Colonic mucosa (tissue), 4 donors: ENCODE results near the gene TULP1. TPM values are rescaled to one million over a fixed set of nuclear protein-coding genes. Genes with fewer than 3 reads are reported as not detected.
A peak's percentile ranks its signal among the peaks of the same experiment; 100 is the strongest.

Experiments
- DNase-seq: peaks from one replicate; pipeline ENCODE4 v3.0.0-alpha.2; 2020
- H3K27ac ChIP-seq: fragments of 200-600 bp; one replicate; pipeline ENCODE4 v1.8.0; 2021
- H3K27me3 ChIP-seq: fragments of 200-600 bp; one replicate; pipeline ENCODE4 v1.8.0; 2021
- H3K36me3 ChIP-seq: fragments of 200-600 bp; one replicate; pipeline ENCODE4 v1.8.0; 2021
- H3K4me1 ChIP-seq: fragments of 200-600 bp; one replicate; pipeline ENCODE4 v1.8.0; 2021; ENCODE audit warnings: mild to moderate bottlenecking
- H3K4me3 ChIP-seq: fragments of 200-600 bp; one replicate; pipeline ENCODE4 v1.8.0; 2021
- H3K9ac ChIP-seq, 2 donors: one replicate each; pipeline ENCODE4 v1.7.0; 2013; ENCODE audit warnings: control low read depth in 2 of 2, low read depth in 2 of 2, low read length in 2 of 2
- H3K9me3 ChIP-seq: fragments of 200-600 bp; one replicate; pipeline ENCODE4 v1.8.0; 2021
- intact Hi-C: fragments of 100-400 bp; cut with DNase I; formaldehyde crosslinking; loops from one replicate; pipeline ENCODE4 v1.14.1; 2022
- total RNA-seq, 2 donors: library from RNA; stranded (reverse); fragmentation: NEBNext Ultra II Directional in 1 of 2; extraction: Animal tissue kit (Norgen Biotek cat#: 25700) in 1 of 2; gene quantifications; one replicate each; pipeline ENCODE4 v1.2.1, GENCODE V29; 2021
- TF ChIP-seq, protein P1 (sequence below): fragments of 200-600 bp; IDR thresholded peaks from one replicate; pipeline ENCODE4 v1.8.0; 2022; ENCODE audit warnings: antibody characterized with exemption, mild to moderate bottlenecking
- donor health status: healthy.
- donor health status: DM: no; HTN: no; CAD: no.
- donor health status: DM: no; HTN: no; CAD: no.

TULP1 gene
- total RNA-seq, 2 donors from 2014 or later = not detected

DNA sequence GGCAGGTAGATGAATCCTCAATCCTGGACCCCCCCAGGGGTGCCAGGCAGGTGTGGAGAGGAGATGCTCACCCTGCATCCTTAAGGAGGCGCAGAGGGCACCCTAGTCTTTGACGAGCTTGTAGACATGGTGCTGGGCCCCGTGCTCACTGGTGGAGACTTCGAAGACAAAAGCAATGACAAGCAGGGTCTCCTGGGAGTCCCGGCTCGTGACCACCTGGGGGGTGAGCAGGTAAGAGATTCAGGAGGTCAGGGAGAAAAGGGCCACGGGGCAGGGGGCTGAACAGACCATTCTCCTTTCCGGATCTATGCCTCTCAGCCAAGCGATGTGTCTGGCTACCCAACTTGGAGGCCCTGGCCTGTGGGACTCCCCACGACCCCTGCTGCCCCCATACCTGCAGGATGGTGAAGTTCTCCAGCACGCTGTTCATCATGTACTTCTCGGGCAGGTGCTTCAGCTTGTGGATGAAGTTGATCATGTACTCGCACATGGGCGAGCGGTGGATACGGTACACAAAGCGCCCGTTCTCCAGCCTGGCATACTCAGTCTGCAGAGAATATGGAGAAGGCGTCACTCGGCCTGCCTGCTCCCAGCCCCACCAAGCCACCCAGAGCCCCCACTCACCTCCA lies 37.6 kb downstream of the TULP1 start:
- Histone ChIP-seq H3K27ac (no peak overlapping the region), H3K9me3 (no peaks in the 10 kb centered on the region), H3K36me3 (no peaks in the 10 kb centered on the region), H3K4me3 (no peak overlapping the region), H3K4me1 (no peaks in the 10 kb centered on the region), H3K27me3 (no peaks in the 10 kb centered on the region), H3K9ac (no peak overlapping the region)
- no peak for DNase-seq
- intact Hi-C loops = no loop called here
- TF ChIP-seq, protein P1, sequence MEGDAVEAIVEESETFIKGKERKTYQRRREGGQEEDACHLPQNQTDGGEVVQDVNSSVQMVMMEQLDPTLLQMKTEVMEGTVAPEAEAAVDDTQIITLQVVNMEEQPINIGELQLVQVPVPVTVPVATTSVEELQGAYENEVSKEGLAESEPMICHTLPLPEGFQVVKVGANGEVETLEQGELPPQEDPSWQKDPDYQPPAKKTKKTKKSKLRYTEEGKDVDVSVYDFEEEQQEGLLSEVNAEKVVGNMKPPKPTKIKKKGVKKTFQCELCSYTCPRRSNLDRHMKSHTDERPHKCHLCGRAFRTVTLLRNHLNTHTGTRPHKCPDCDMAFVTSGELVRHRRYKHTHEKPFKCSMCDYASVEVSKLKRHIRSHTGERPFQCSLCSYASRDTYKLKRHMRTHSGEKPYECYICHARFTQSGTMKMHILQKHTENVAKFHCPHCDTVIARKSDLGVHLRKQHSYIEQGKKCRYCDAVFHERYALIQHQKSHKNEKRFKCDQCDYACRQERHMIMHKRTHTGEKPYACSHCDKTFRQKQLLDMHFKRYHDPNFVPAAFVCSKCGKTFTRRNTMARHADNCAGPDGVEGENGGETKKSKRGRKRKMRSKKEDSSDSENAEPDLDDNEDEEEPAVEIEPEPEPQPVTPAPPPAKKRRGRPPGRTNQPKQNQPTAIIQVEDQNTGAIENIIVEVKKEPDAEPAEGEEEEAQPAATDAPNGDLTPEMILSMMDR = no peak

DNA sequence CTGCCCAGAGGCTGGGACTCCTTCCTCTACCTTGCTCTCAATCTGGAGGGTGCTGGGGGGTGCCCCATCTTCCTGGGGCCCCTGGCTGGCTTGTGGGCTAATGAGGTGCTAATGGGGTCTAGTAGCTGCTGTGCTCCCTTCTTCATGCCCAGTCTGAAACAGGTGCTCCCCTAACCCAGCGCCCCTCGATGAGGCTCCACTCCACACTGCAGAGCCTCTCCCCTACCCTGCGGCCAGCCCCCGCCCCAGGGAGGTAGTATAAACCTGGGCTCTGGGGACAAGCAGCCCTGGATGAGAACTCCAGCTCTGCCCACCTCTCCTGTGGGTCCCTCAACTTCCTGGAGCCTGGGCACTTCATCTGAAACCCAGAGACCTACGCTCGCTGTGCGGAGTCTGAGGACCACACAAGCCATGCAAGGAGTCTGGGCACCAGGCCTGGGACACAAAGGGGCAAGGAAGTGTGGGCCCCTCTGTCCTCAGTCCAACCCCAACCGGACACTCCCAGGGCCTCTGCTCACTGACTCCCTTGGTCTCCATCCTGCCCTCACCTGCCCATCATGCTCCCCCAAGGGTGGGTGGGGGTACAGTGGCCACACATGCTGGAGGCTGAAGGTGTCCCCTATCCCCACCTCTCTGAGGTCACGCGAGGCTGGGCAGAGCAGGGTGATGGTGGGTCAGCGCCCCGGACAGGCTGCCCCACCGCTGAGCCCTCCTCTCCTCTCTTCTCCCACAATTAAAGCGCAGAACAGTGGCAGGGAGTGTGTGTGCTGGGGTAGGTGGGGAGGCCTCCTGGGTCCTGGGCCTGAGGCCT lies 38.4 kb downstream of the TULP1 start:
- TF ChIP-seq, protein P1 = no peak
- intact Hi-C loops = no loop called here
- H3K9ac ChIP-seq = no peak overlapping the region
- H3K27ac ChIP-seq = no peak overlapping the region
- H3K4me1 ChIP-seq = no peaks in the 10 kb centered on the region
- no peak for DNase-seq
- H3K9me3 ChIP-seq = no peaks in the 10 kb centered on the region
- H3K4me3 ChIP-seq = no peak overlapping the region
- H3K27me3 ChIP-seq = no peaks in the 10 kb centered on the region
- H3K36me3 ChIP-seq = no peaks in the 10 kb centered on the region

DNA sequence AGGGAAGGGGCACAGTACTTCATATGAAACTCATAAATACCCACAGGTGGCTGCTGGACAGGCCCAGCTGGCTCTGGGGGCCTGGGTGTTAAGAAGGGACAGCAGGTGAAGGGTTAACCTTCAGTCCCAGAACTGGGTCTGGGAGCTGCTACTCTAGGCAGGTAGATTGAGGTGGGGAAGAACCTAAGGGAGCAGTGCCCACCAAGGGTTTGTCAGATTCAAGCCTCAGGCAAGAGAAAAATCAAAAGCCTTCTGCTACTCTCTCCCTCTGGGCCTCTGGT lies 38.9 kb downstream of the TULP1 start:
- Histone ChIP-seq H3K9ac (no peak overlapping the region), H3K27ac (no peak overlapping the region), H3K9me3 (no peaks in the 10 kb centered on the region), H3K4me1 (no peaks in the 10 kb centered on the region), H3K36me3 (no peaks in the 10 kb centered on the region), H3K27me3 (no peaks in the 10 kb centered on the region), H3K4me3 (no peak overlapping the region)
- intact Hi-C loops = no loop called here
- no peak for DNase-seq
- TF ChIP-seq, protein P1 = no peak

DNA sequence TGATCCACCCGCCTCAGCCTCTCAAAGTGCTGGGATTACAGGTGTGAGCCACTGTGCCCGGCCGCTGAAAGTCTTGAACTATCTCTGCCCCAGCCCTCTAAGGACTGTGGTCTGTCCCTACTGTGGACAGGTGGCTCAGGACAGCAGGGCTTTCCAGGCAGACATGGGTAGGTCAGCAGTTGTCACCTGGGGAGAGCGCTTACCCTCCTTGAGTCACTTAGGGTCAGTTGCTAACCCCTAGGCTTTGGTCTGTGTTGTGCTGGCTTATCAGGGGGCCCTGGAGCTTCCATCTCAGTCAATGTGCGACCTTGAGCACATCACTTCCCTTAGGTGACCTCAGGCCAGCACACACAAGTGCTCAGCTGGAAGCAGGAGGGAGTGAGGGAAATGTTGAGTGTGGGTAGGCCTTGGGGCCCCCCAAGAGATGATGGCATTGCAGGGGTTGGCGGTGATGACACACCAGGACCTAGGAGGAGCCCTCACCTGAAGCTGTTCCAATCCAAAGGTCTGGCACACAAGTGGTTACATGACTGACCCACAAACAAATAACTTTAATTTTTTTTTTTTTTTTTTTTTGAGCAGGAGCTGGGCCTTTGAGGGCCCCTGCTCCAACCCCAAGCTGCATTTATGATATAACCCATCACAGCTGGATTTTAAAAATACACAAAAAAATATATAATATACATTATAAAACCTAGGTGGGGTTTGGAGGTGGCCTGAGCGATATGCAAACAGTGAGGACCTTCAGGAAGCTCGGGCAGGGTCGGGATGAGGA lies 39.4 kb downstream of the TULP1 start:
- Histone ChIP-seq H3K4me1 (no peaks in the 10 kb centered on the region), H3K27me3 (no peaks in the 10 kb centered on the region), H3K4me3 (no peak overlapping the region), H3K9me3 (no peaks in the 10 kb centered on the region), H3K36me3 (no peaks in the 10 kb centered on the region), H3K27ac (no peak overlapping the region), H3K9ac (no peak overlapping the region)
- intact Hi-C loops = no loop called here
- TF ChIP-seq, protein P1 = no peak
- no peak for DNase-seq

DNA sequence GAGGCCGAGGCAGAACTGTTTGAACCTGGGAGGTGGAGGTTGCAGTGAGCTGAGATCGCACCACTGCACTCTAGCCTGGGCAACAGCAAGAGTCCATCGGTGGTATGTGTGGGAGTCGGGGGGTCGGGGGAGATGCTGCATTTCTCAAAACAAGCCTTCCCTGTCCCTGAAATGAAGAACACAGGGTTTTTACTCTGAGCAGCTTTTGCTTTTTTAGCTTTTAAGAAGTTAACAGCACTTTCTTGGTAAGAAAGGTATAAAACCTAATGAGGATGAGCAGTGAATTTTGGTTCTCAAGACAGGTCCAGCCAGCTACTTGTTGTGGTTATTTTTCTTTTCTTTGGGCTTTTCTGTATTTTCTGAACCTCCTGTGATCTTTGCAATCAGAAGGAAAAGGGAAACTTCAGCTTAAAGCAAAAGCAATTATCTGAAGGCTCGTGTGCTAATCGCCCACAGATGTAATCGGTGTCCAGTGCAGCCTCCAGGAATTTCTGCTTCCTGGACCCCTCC lies 40.8 kb downstream of the TULP1 start:
- no peaks in the 10 kb centered on the region for H3K9me3 ChIP-seq
- H3K36me3 ChIP-seq = no peaks in the 10 kb centered on the region
- no peak for DNase-seq
- peak overlapping the region in 1 of 2 donors; percentile 28 for H3K9ac ChIP-seq
- H3K4me3 ChIP-seq = no peak overlapping the region
- H3K27me3 ChIP-seq = no peaks in the 10 kb centered on the region
- H3K4me1 ChIP-seq = no peaks in the 10 kb centered on the region
- intact Hi-C loops = no loop called here
- TF ChIP-seq, protein P1 = no peak
- no peak overlapping the region for H3K27ac ChIP-seq
